ENCODE measurements around the gene NAE1. TPM values are rescaled to one million over a fixed set of nuclear protein-coding genes. Genes with fewer than 3 reads are reported as not detected.

Gene NAE1
- total RNA-seq, 4 donors from 2014 or later, result 29.7 to 36.4 (median 35.3) TPM

GRCh38 chr16:66845080-66845410 lies 14.3 kb upstream of the NAE1 start:
- ATAC-seq (ENCODE audit: low FRiP score) (no peak), DNase-seq (ENCODE audit: low spot score) (no peak)
- no peak for TF ChIP-seq CTCF (IDR thresholded peaks at IDR 0.05)

- DNase-seq (ENCODE audit: low spot score) (no peak), ATAC-seq (ENCODE audit: low FRiP score) (peak; percentile 44)
- TF ChIP-seq CTCF (IDR thresholded peaks at IDR 0.05), result no peak
These were observed 13.7 kb upstream of the NAE1 start, which contains the start of gene CA7 for GRCh38 chr16:66844342-66845079. TSS of gene CA7 (plus strand) at chr16:66844414. CDS start at chr16:66844488, 74 bp downstream.

GRCh38 chr16:66844009-66844341 lies 13.2 kb upstream of the NAE1 start:
- no peak for TF ChIP-seq CTCF (IDR thresholded peaks at IDR 0.05)
- DNase-seq (ENCODE audit: low spot score), result no peak
- no peak for ATAC-seq (ENCODE audit: low FRiP score)

GRCh38 chr16:66843191-66843590 lies 12.4 kb upstream of the NAE1 start:
- DNase-seq (ENCODE audit: low spot score) (no peak), ATAC-seq (ENCODE audit: low FRiP score) (no peak)

GRCh38 chr16:66842765-66843164 lies 12.0 kb upstream of the NAE1 start:
- TF ChIP-seq CTCF (IDR thresholded peaks at IDR 0.05), result no peak
- DNase-seq (ENCODE audit: low spot score) (no peak), ATAC-seq (ENCODE audit: low FRiP score) (no peak)

More at GRCh38 chr16:66843191-66843590, 12.4 kb upstream of the NAE1 start:
- TF ChIP-seq CTCF (IDR thresholded peaks at IDR 0.05), result no peak

GRCh38 chr16:66841366-66841765 lies 10.6 kb upstream of the NAE1 start:
- ATAC-seq (ENCODE audit: low FRiP score) (no peak), DNase-seq (ENCODE audit: low spot score) (no peak)
- TF ChIP-seq CTCF (IDR thresholded peaks at IDR 0.05), result no peak

GRCh38 chr16:66840883-66841282 lies 10.1 kb upstream of the NAE1 start:
- no peak for TF ChIP-seq CTCF (IDR thresholded peaks at IDR 0.05)
- ATAC-seq (ENCODE audit: low FRiP score), result no peak
- no peak for DNase-seq (ENCODE audit: low spot score)

Data from omental fat pad (tissue), 4 donors.